GM12878 (cell line): ENCODE results near the gene PRKG1. TPM values are rescaled to one million over a fixed set of nuclear protein-coding genes. Genes with fewer than 3 reads are reported as not detected.

Source experiments
- ATAC-seq: fragments of 200-7000 bp; cut with Tn5 transposase; 3 replicates; pipeline ENCODE4 v1.9.1; 2020; ENCODE audit warnings: mild to moderate bottlenecking, moderate library complexity
- BruUV-seq: library from RNA; stranded (reverse); fragments of 400-500 nt; replicated peaks from 2 replicates; lab custom pipeline; 2021; lab: Mats Ljungman, UMichigan
- CTCF ChIA-PET: fragments of 300-600 bp; sonication (Branson Sonifier 250); formaldehyde crosslinking; extraction: SDS; loops from one replicate; lab custom pipeline; 2021; ENCODE audit warnings: inconsistent platforms; lab: Yijun Ruan, JAX
- POLR2A ChIA-PET: fragments of 350-600 bp; formaldehyde crosslinking; extraction: SDS; loops from one replicate; lab custom pipeline; 2021; ENCODE audit warnings: inconsistent platforms; lab: Charles Lee
- RAD21 ChIA-PET: fragments of 300-600 bp; sonication (Branson Sonifier 250); formaldehyde crosslinking; loops from one replicate; lab custom pipeline; 2023; ENCODE audit warnings: antibody characterized with exemption; ENCODE audit not compliant: unreplicated experiment; lab: Charles Lee
- SMC1A ChIA-PET: fragments of 300-600 bp; sonication (Branson Sonifier 250); formaldehyde crosslinking; loops from one replicate; lab custom pipeline; 2023; ENCODE audit not compliant: unreplicated experiment, uncharacterized antibody; lab: Charles Lee
- DNase-seq: peaks from one replicate; pipeline ENCODE4 v3.0.0-alpha.2; 2011; ENCODE audit warnings: low read depth, low spot score
- FAIRE-seq: peaks from 3 replicates; lab custom pipeline; 2011; peaks lifted over from hg19 to GRCh38; lab: Jason Lieb, UNC
- H2AFZ ChIP-seq: 2 replicates; pipeline ENCODE4 v1.6.0; 2011; ENCODE audit warnings: low read depth, low read length, control low read depth; ENCODE audit not compliant: control insufficient read depth
- H3K27ac ChIP-seq: 2 replicates; pipeline ENCODE4 v1.5.1; 2011; ENCODE audit warnings: control low read depth; ENCODE audit not compliant: control insufficient read depth, insufficient read depth
- H3K27me3 ChIP-seq, 2 experiments: replicated peaks in 1 of 2; 2 replicates each; pipeline versions ENCODE4 v1.6.0 to v1.6.1; 2011; ENCODE audit warnings: low read length in 1 of 2; ENCODE audit not compliant: control insufficient read depth in 2 of 2, insufficient read depth in 2 of 2
- H3K36me3 ChIP-seq, 2 experiments: 2 replicates each; pipeline ENCODE4 v1.5.1; 2011; ENCODE audit warnings: low read length in 1 of 2; ENCODE audit not compliant: control insufficient read depth in 2 of 2, insufficient read depth in 2 of 2
- H3K4me1 ChIP-seq: 2 replicates; pipeline ENCODE4 v1.6.1; 2011; ENCODE audit warnings: mild to moderate bottlenecking, low read length, moderate library complexity, mixed read lengths; ENCODE audit not compliant: control insufficient read depth, insufficient read depth
- H3K4me2 ChIP-seq: 2 replicates; pipeline ENCODE4 v1.6.0; 2011; ENCODE audit warnings: control low read depth; ENCODE audit not compliant: control insufficient read depth, insufficient read depth
- H3K4me3 ChIP-seq: fragments of 200-600 bp; sonication (generic); 2 replicates; pipeline ENCODE4 v1.5.1; 2016
- H3K79me2 ChIP-seq: 2 replicates; pipeline ENCODE4 v1.6.0; 2011; ENCODE audit warnings: low read length; ENCODE audit not compliant: control insufficient read depth, insufficient read depth
- H3K9ac ChIP-seq: 2 replicates; pipeline ENCODE4 v1.8.0; 2011; ENCODE audit warnings: low read length, control low read depth, mixed read lengths; ENCODE audit not compliant: control insufficient read depth, insufficient read depth
- H3K9me3 ChIP-seq: replicated peaks from 3 replicates; pipeline ENCODE4 v1.5.1; 2011; ENCODE audit warnings: mild to moderate bottlenecking, low read length; ENCODE audit not compliant: control insufficient read depth, insufficient read depth
- H4K20me1 ChIP-seq: 2 replicates; pipeline ENCODE4 v1.6.0; 2011; ENCODE audit not compliant: control insufficient read depth, insufficient read depth
- BACH1 ChIP-seq: fragments of 450-650 bp; IDR thresholded peaks from 2 replicates; pipeline ENCODE4 v1.6.1; 2017; ENCODE audit warnings: mild to moderate bottlenecking, borderline replicate concordance
- CTCF ChIP-seq, 3 experiments: IDR thresholded peaks in 2 of 3; conservative IDR thresholded peaks in 1 of 3; 2 replicates each; pipeline ENCODE4 v1.5.1; 2011; ENCODE audit warnings: low read depth in 3 of 3, low read length in 3 of 3, mild to moderate bottlenecking in 3 of 3, control low read depth in 2 of 3, moderate library complexity in 2 of 3, inconsistent platforms in 1 of 3, mixed read lengths in 1 of 3; ENCODE audit not compliant: control insufficient read depth in 2 of 3, insufficient read depth in 1 of 3; ENCODE audit errors: extremely low read depth in 1 of 3
- FOXK2 ChIP-seq: fragments of 450-650 bp; IDR thresholded peaks from 2 replicates; pipeline ENCODE4 v1.6.1; 2017; ENCODE audit warnings: mild to moderate bottlenecking, moderate library complexity
- FOXM1 ChIP-seq: IDR thresholded peaks from 2 replicates; pipeline ENCODE4 v1.6.1; 2012; ENCODE audit warnings: low read depth, mild to moderate bottlenecking, inconsistent platforms, low read length, moderate library complexity
- HCFC1 ChIP-seq: fragments of 150-350 bp; IDR thresholded peaks from 2 replicates; pipeline ENCODE4 v1.6.1; 2014; ENCODE audit warnings: low read length
- HDGF ChIP-seq: fragments of 450-650 bp; IDR thresholded peaks from 2 replicates; pipeline ENCODE4 v1.6.1; 2016; ENCODE audit warnings: antibody characterized with exemption
- MAX ChIP-seq: IDR thresholded peaks from 2 replicates; pipeline ENCODE4 v1.6.1; 2012; ENCODE audit warnings: low read depth, low read length, improper control_type of control experiment
- MLLT1 ChIP-seq: fragments of 450-650 bp; IDR thresholded peaks from 2 replicates; pipeline ENCODE4 v1.6.1; 2016; ENCODE audit warnings: mild to moderate bottlenecking
- NR2F1 ChIP-seq: fragments of 450-650 bp; conservative IDR thresholded peaks from 2 replicates; pipeline ENCODE4 v1.6.1; 2017; ENCODE audit warnings: mild to moderate bottlenecking
- PKNOX1 ChIP-seq: fragments of 450-650 bp; IDR thresholded peaks from 2 replicates; pipeline ENCODE4 v1.6.1; 2016; ENCODE audit warnings: mild to moderate bottlenecking
- SMARCA5 ChIP-seq: fragments of 450-650 bp; IDR thresholded peaks from 2 replicates; pipeline ENCODE4 v1.6.1; 2017; ENCODE audit warnings: mild to moderate bottlenecking
- SMC3 ChIP-seq: IDR thresholded peaks from 2 replicates; pipeline ENCODE4 v1.6.1; 2011; ENCODE audit warnings: low read length, improper control_type of control experiment, borderline replicate concordance
- TBL1XR1 ChIP-seq: IDR thresholded peaks from 2 replicates; pipeline ENCODE4 v1.6.1; 2012; ENCODE audit warnings: low read depth, low read length, improper control_type of control experiment
- YY1 ChIP-seq: IDR thresholded peaks from 2 replicates; pipeline ENCODE4 v1.6.1; 2011; ENCODE audit warnings: low read depth, mild to moderate bottlenecking, low read length
- ZNF687 ChIP-seq: fragments of 450-650 bp; IDR thresholded peaks from 2 replicates; pipeline ENCODE4 v1.6.1; 2017; ENCODE audit warnings: mild to moderate bottlenecking, moderate library complexity
- WGBS: methylation state at CpG from one replicate; pipeline ENCODE4 v1.1.6; 2016; ENCODE audit warnings: low lambda C conversion rate; ENCODE audit not compliant: insufficient replicate concordance, insufficient coverage; ENCODE audit errors: missing lambda C conversion rate; 5-methylcytosine and 5-hydroxymethylcytosine counted together
- in situ Hi-C: fragments of 300-500 bp; cut with MboI; formaldehyde crosslinking; loops from 9 replicates; pipeline ENCODE4 v1.14.3; 2018; ENCODE audit warnings: mixed read lengths
- intact Hi-C: fragments of 100-400 bp; cut with micrococcal nuclease; formaldehyde crosslinking; loops from one replicate; pipeline ENCODE4 v1.14.2; 2022; ENCODE audit not compliant: unreplicated experiment
- polyA plus RNA-seq, 11 experiments: library from polyadenylated mRNA; depleted of rRNA in 4 of 11; unstranded in 6 of 11; stranded (reverse) in 5 of 11; fragments of >200 nt; fragmentation: Nextera tagmentation in 4 of 11; fragmentation: Illumina TruSeq in 1 of 11; extraction: Ambion mirVana in 4 of 11; extraction: Trizol in 1 of 11; gene quantifications; 1 replicate in 1 of 11; 2 replicates in 10 of 11; pipeline versions ENCODE4 v1.2.1 to v1.2.3, GENCODE V29; 2011 to 2016; ENCODE audit warnings: inconsistent platforms in 2 of 11, missing spikeins in 2 of 11, low read depth in 1 of 11
- total RNA-seq, 4 experiments: library from RNA; depleted of rRNA in 3 of 4; stranded (reverse); fragments of >200 nt in 3 of 4; fragmentation: Illumina TruSeq in 1 of 4; extraction: Trizol in 1 of 4; gene quantifications; 2 replicates each; pipeline versions ENCODE4 v1.2.1 to v1.2.3, GENCODE V29; 2013 to 2021

PRKG1 gene
- total and polyA plus RNA-seq, 10 of the 15 experiments (the other 5 are each of a cell fraction or from before 2014, with no cell fraction given): 0.04 to 0.05 TPM; not detected in 8

- ATAC-seq (no peak), FAIRE-seq (no peak), DNase-seq (no peak)
- CTCF ChIA-PET: interaction anchor here (0.9 to 2.0 kb wide), 3 partner anchors 9 to 29 kb away, joined by 3 to 5 read pairs (median 5); no protein-coding TSS in a partner anchor
- H3K4me1 ChIP-seq: no peaks in the 10 kb centered on the region
- H3K9me3 ChIP-seq: no peaks in the 10 kb centered on the region
- SMC1A ChIA-PET: interaction anchor here (0.5 to 2.6 kb wide), 7 partner anchors 10 to 746 kb away, joined by 3 to 14 read pairs (median 5); partner anchors contain the start of gene CSTF2T
- TF ChIP-seq MLLT1: no peak
- no peak for TF ChIP-seq CTCF (IDR thresholded peaks at IDR 0.05 in 2 of 3, conservative IDR thresholded peaks at IDR 0.05 in 1 of 3; ENCODE audit: control insufficient read depth in 2 of 3, extremely low read depth in 1 of 3, insufficient read depth in 1 of 3, low read depth in 3 of 3, low read length in 3 of 3)
- TF ChIP-seq PKNOX1: no peak
- TF ChIP-seq HDGF: no peak
- no peak for TF ChIP-seq TBL1XR1
- no peak for TF ChIP-seq MAX
- TF ChIP-seq FOXK2: no peak
- TF ChIP-seq ZNF687: no peak
- no peak for TF ChIP-seq NR2F1
- TF ChIP-seq BACH1: no peak
- TF ChIP-seq FOXM1: no peak
- no peak for TF ChIP-seq HCFC1
- TF ChIP-seq SMC3: no peak
- TF ChIP-seq SMARCA5: no peak
- no peak for TF ChIP-seq YY1
- no peaks in the 10 kb centered on the region for H4K20me1 ChIP-seq
- in situ Hi-C loops: no loop called here
- no peak overlapping the region for H2AFZ ChIP-seq
- H3K27me3 ChIP-seq: no peaks in the 10 kb centered on the region
- intact Hi-C loops: no loop called here
- POLR2A ChIA-PET: interaction anchor here (0.7 to 1.1 kb wide), 2 partner anchors 15 to 22 kb away, joined by 3 to 7 read pairs; no protein-coding TSS in a partner anchor
- no peaks in the 10 kb centered on the region for H3K79me2 ChIP-seq
- no peak overlapping the region for H3K4me2 ChIP-seq
- no peak overlapping the region for H3K27ac ChIP-seq
- BruUV-seq: no TSS peak
- H3K4me3 ChIP-seq: no peak overlapping the region
- 52% methylated on average over 7 of the region's 7 CpGs for WGBS
- no peak overlapping the region for H3K9ac ChIP-seq
- RAD21 ChIA-PET: interaction anchor here (1.2 to 1.5 kb wide), 2 partner anchors 30 kb away, joined by 4 to 5 read pairs; no protein-coding TSS in a partner anchor
- H3K36me3 ChIP-seq: no peaks in the 10 kb centered on the region
These were observed 655.7 kb downstream of the PRKG1 start for GRCh38 chr10:51729822-51730555.
